ENCODE data around the gene BCKDHB. TPM values are rescaled to one million over a fixed set of nuclear protein-coding genes. Genes with fewer than 3 reads are reported as not detected.
A peak's percentile ranks its signal among the peaks of the same experiment; 100 is the strongest.
"Not testable (repeated sequence)": the region's sequence is repeated elsewhere in the genome, so short reads cannot be mapped to it uniquely, and the experiment has no call there.

BCKDHB gene
- total RNA-seq: 10 to 100 TPM; 10.9 to 32.9 (median 29.7) TPM

GRCh38 chr6:80106418-80107235, at the start of gene BCKDHB:
TSS of gene BCKDHB (plus strand) at chr6:80106671. CDS start at chr6:80106694, 23 bp downstream.
- Histone ChIP-seq H3K27me3 (no peaks in the 10 kb centered on the region), H3K27ac (peak within 1 kb of the TSS; percentile 92 to 94 (median 94)), H3K9me3 (no peaks in the 10 kb centered on the region), H3K4me3 (peak within 1 kb of the TSS; percentile 77 to 98 (median 90)), H3K36me3 (no peaks in the 10 kb centered on the region), H3K4me1 (peaks cover 7 to 20% (median 8%) of the 10 kb centered on the region in 4 donors)
- peak; percentile 94 for TF ChIP-seq POLR2A (IDR thresholded peaks at IDR 0.05)
- no peak for TF ChIP-seq EP300 (IDR thresholded peaks at IDR 0.05; ENCODE audit: low read depth)
- TF ChIP-seq POLR2AphosphoS5 (IDR thresholded peaks at IDR 0.05): peak; percentile 96 to 98 (median 97)
- no peak for TF ChIP-seq CTCF (IDR thresholded peaks at IDR 0.05)
- intact Hi-C loops (cut with DNase I; ENCODE audit: low total_unique reads) (loop anchor here (10.0 kb wide), 1 partner anchor 1648 kb away; the partner anchor contains the start of gene TENT5A), in situ Hi-C loops (cut with MboI; ENCODE audit: low pct_ligation_motif_present in 1 of 4, low pct_unique_long_range_greater_than_20kb in 1 of 4, low sequenced_read_pairs in 3 of 4) (no loop called here)
- WGBS, 2 donors (ENCODE audit: low coverage in 1 of 2): 0% methylated on average over 5 to 42 of the region's 56 CpGs
- DNase-seq: peak; percentile 99

- TF ChIP-seq POLR2AphosphoS5 (IDR thresholded peaks at IDR 0.05): no peak
- TF ChIP-seq POLR2A (IDR thresholded peaks at IDR 0.05): no peak
- TF ChIP-seq CTCF (IDR thresholded peaks at IDR 0.05): no peak
- TF ChIP-seq EP300 (IDR thresholded peaks at IDR 0.05; ENCODE audit: low read depth): no peak
- Histone ChIP-seq H3K27ac (no peak overlapping the region), H3K4me1 (no peaks in the 10 kb centered on the region), H3K4me3 (no peak overlapping the region), H3K27me3 (no peaks in the 10 kb centered on the region), H3K9me3 (no peaks in the 10 kb centered on the region), H3K36me3 (no peaks in the 10 kb centered on the region)
- intact Hi-C loops (cut with DNase I; ENCODE audit: low total_unique reads) (no loop called here), in situ Hi-C loops (cut with MboI; ENCODE audit: low pct_ligation_motif_present in 1 of 4, low pct_unique_long_range_greater_than_20kb in 1 of 4, low sequenced_read_pairs in 3 of 4) (no loop called here)
- DNase-seq: no peak
Observed at GRCh38 chr6:80060774-80061173, 45.7 kb upstream of the BCKDHB start.

- H3K4me1 ChIP-seq; H3K36me3 ChIP-seq; H3K9me3 ChIP-seq; H3K27me3 ChIP-seq; DNase-seq; H3K27ac ChIP-seq; in situ Hi-C loops (cut with MboI; ENCODE audit: low pct_ligation_motif_present in 1 of 4, low pct_unique_long_range_greater_than_20kb in 1 of 4, low sequenced_read_pairs in 3 of 4); intact Hi-C loops (cut with DNase I; ENCODE audit: low total_unique reads); H3K4me3 ChIP-seq: not testable (repeated sequence)
- WGBS, 2 donors (ENCODE audit: low coverage in 1 of 2): 77 to 88% methylated on average over 5 to 7 of the region's 7 CpGs
Observed at GRCh38 chr6:80068146-80068545, 38.3 kb upstream of the BCKDHB start.

- WGBS, 2 donors (ENCODE audit: low coverage in 1 of 2): 88 to 92% methylated on average over 14 to 19 of the region's 19 CpGs
- H3K36me3 ChIP-seq; intact Hi-C loops (cut with DNase I; ENCODE audit: low total_unique reads); in situ Hi-C loops (cut with MboI; ENCODE audit: low pct_ligation_motif_present in 1 of 4, low pct_unique_long_range_greater_than_20kb in 1 of 4, low sequenced_read_pairs in 3 of 4); DNase-seq; H3K4me1 ChIP-seq; H3K27ac ChIP-seq; H3K4me3 ChIP-seq; H3K27me3 ChIP-seq; H3K9me3 ChIP-seq: not testable (repeated sequence)
Observed at GRCh38 chr6:80070431-80070830, 36.0 kb upstream of the BCKDHB start.

GRCh38 chr6:80077067-80077466, 29.4 kb upstream of the BCKDHB start:
- H3K4me1 ChIP-seq: no peaks in the 10 kb centered on the region
- WGBS, 2 donors (ENCODE audit: low coverage in 1 of 2): 91% methylated on average over 1 of the region's 1 CpG; no CpG with 5 or more reads in 1 of the 2 donors
- no peak overlapping the region for H3K4me3 ChIP-seq
- intact Hi-C loops (cut with DNase I; ENCODE audit: low total_unique reads) (no loop called here), in situ Hi-C loops (cut with MboI; ENCODE audit: low pct_ligation_motif_present in 1 of 4, low pct_unique_long_range_greater_than_20kb in 1 of 4, low sequenced_read_pairs in 3 of 4) (no loop called here)
- no peak overlapping the region for H3K27ac ChIP-seq
- TF ChIP-seq EP300 (IDR thresholded peaks at IDR 0.05; ENCODE audit: low read depth) (no peak), CTCF (IDR thresholded peaks at IDR 0.05) (no peak), POLR2AphosphoS5 (IDR thresholded peaks at IDR 0.05) (no peak), POLR2A (IDR thresholded peaks at IDR 0.05) (no peak)
- no peaks in the 10 kb centered on the region for H3K27me3 ChIP-seq
- H3K36me3 ChIP-seq: no peaks in the 10 kb centered on the region
- no peak for DNase-seq
- no peaks in the 10 kb centered on the region for H3K9me3 ChIP-seq
